ENCODE measurements around the gene H6PD.

The H6PD gene

GRCh38 chr1:9200441-9200840 lies 34.1 kb upstream of the H6PD start:
- no peak for DNase-seq (ENCODE audit: low read depth)
- no peak for TF ChIP-seq CTCF (IDR thresholded peaks at IDR 0.05; ENCODE audit: low read length, missing control alignments)
- no peak overlapping the region for H3K4me3 ChIP-seq (replicated peaks; ENCODE audit: low read depth, low read length)

- peak; percentile 65 for DNase-seq (ENCODE audit: low read depth)
- peak overlapping the region; percentile 63 for H3K4me3 ChIP-seq (replicated peaks; ENCODE audit: low read depth, low read length)
- no peak for TF ChIP-seq CTCF (IDR thresholded peaks at IDR 0.05; ENCODE audit: low read length, missing control alignments)
Measured at GRCh38 chr1:9201401-9202239, 33.0 kb upstream of the H6PD start.

GRCh38 chr1:9202240-9202870 lies 32.2 kb upstream of the H6PD start:
- DNase-seq (ENCODE audit: low read depth) = no peak
- TF ChIP-seq CTCF (IDR thresholded peaks at IDR 0.05; ENCODE audit: low read length, missing control alignments) = no peak
- H3K4me3 ChIP-seq (replicated peaks; ENCODE audit: low read depth, low read length) = peak overlapping the region; percentile 63

- H3K4me3 ChIP-seq (replicated peaks; ENCODE audit: low read depth, low read length) = no peak overlapping the region
- DNase-seq (ENCODE audit: low read depth) = no peak
- no peak for TF ChIP-seq CTCF (IDR thresholded peaks at IDR 0.05; ENCODE audit: low read length, missing control alignments)
Measured at GRCh38 chr1:9203511-9203982, 31.0 kb upstream of the H6PD start.

- TF ChIP-seq CTCF (IDR thresholded peaks at IDR 0.05; ENCODE audit: low read length, missing control alignments) = no peak
- DNase-seq (ENCODE audit: low read depth) = no peak
- H3K4me3 ChIP-seq (replicated peaks; ENCODE audit: low read depth, low read length) = no peak overlapping the region
Measured at GRCh38 chr1:9204156-9204720, 30.3 kb upstream of the H6PD start.

- no peak overlapping the region for H3K4me3 ChIP-seq (replicated peaks; ENCODE audit: low read depth, low read length)
- TF ChIP-seq CTCF (IDR thresholded peaks at IDR 0.05; ENCODE audit: low read length, missing control alignments) = no peak
- no peak for DNase-seq (ENCODE audit: low read depth)
Measured at GRCh38 chr1:9207086-9207485, 27.5 kb upstream of the H6PD start.

All from fibroblast of pulmonary artery (primary cell).